IPS-20b (cell line): ENCODE results near the gene DENND1A.

Source experiments
- H3K27ac ChIP-seq: one replicate; pipeline ENCODE4 v1.5.1; 2013; ENCODE audit warnings: low read length
- H3K27me3 ChIP-seq: 2 replicates; pipeline ENCODE4 v1.6.1; 2013; ENCODE audit warnings: mild to moderate bottlenecking, low read length, inconsistent platforms; ENCODE audit not compliant: insufficient read depth
- H3K36me3 ChIP-seq: 2 replicates; pipeline ENCODE4 v1.6.1; 2013; ENCODE audit warnings: low read depth, mild to moderate bottlenecking, inconsistent platforms, low read length, moderate library complexity; ENCODE audit not compliant: insufficient read depth
- H3K4me1 ChIP-seq: 2 replicates; pipeline ENCODE4 v1.6.1; 2013; ENCODE audit warnings: mild to moderate bottlenecking, control low read depth, inconsistent platforms, low read length, moderate library complexity; ENCODE audit not compliant: insufficient read depth
- H3K4me3 ChIP-seq: 2 replicates; pipeline ENCODE4 v1.5.1; 2013; ENCODE audit warnings: mild to moderate bottlenecking, low read length, inconsistent platforms
- H3K9ac ChIP-seq: 2 replicates; pipeline ENCODE4 v1.6.1; 2013; ENCODE audit warnings: low read depth, mild to moderate bottlenecking, inconsistent platforms, low read length, moderate library complexity
- H3K9me3 ChIP-seq: 2 replicates; pipeline ENCODE4 v1.6.1; 2013; ENCODE audit warnings: mild to moderate bottlenecking, low read depth, low read length, inconsistent platforms; ENCODE audit not compliant: insufficient read depth

The DENND1A gene

DNA sequence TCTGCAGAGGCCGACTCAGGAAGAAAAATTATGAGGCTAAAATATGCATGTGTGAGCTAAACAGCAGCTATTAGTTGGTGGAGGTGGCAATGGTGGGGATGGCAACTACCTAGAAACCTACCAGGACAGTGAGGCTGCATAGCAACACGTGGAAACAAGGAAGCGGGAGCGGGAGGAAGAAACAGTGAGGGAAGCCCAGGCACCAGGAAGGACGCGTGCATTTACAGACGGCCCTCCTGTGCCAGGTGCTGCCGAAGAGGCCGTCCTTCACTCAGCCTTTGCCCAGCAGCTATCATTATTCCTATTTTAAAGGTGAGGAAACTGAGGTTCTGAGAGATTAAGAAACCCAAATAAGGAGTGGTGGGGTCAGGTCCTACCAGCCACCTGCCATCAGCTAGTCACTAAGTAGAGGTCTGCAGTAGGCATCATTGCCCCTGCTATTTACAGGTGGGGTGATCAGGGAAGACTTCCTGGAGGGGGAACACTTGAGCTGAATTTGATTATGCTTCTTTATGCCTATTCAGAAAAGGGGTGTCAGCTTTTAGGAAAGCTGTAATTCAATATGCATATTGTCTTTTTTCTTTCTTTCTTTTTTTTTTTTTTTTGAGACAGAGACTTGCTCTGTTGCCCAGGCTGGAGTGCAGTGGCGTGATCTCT, 448.6 kb downstream of the DENND1A start:
- Histone ChIP-seq H3K9me3 (no peaks in the 10 kb centered on the region), H3K9ac (no peak overlapping the region), H3K4me1 (peaks cover 22% of the 10 kb centered on the region), H3K27ac (no peak overlapping the region), H3K4me3 (no peak overlapping the region), H3K36me3 (no peaks in the 10 kb centered on the region), H3K27me3 (no peaks in the 10 kb centered on the region)

DNA sequence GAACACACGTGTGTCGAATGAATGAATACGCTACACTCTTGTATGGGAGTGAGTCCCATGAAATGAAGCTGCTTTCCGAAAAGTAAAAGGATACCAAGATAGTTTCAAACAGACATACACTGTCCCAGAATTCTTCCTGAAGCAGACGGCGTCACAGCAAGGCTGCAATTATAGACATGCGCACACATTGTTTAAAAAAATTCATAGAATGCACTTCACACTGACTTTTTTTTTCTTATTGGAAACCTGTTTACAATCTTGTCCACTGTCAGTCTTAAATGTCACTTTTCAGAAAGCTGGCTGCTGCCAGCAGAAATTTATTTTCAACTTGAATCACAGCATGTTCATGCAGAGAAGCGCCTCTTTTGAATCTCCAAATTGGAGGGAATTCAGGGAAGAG, 449.1 kb downstream of the DENND1A start:
- no peaks in the 10 kb centered on the region for H3K27me3 ChIP-seq
- no peaks in the 10 kb centered on the region for H3K36me3 ChIP-seq
- no peaks in the 10 kb centered on the region for H3K9me3 ChIP-seq
- H3K4me3 ChIP-seq: no peak overlapping the region
- H3K27ac ChIP-seq: no peak overlapping the region
- H3K4me1 ChIP-seq: peaks cover 22% of the 10 kb centered on the region
- no peak overlapping the region for H3K9ac ChIP-seq

- no peak overlapping the region for H3K4me3 ChIP-seq
- H3K4me1 ChIP-seq: peaks cover 22% of the 10 kb centered on the region
- no peaks in the 10 kb centered on the region for H3K27me3 ChIP-seq
- H3K9me3 ChIP-seq: no peaks in the 10 kb centered on the region
- H3K36me3 ChIP-seq: no peaks in the 10 kb centered on the region
- no peak overlapping the region for H3K27ac ChIP-seq
- no peak overlapping the region for H3K9ac ChIP-seq
These were observed 449.8 kb downstream of the DENND1A start for GRCh38 chr9:123480096-123480495.

- H3K27ac ChIP-seq: no peak overlapping the region
- H3K4me1 ChIP-seq: peaks cover 22% of the 10 kb centered on the region
- H3K9ac ChIP-seq: no peak overlapping the region
- H3K27me3 ChIP-seq: no peaks in the 10 kb centered on the region
- H3K9me3 ChIP-seq: no peaks in the 10 kb centered on the region
- no peak overlapping the region for H3K4me3 ChIP-seq
- H3K36me3 ChIP-seq: no peaks in the 10 kb centered on the region
These were observed 450.8 kb downstream of the DENND1A start for GRCh38 chr9:123478967-123479602.

DNA sequence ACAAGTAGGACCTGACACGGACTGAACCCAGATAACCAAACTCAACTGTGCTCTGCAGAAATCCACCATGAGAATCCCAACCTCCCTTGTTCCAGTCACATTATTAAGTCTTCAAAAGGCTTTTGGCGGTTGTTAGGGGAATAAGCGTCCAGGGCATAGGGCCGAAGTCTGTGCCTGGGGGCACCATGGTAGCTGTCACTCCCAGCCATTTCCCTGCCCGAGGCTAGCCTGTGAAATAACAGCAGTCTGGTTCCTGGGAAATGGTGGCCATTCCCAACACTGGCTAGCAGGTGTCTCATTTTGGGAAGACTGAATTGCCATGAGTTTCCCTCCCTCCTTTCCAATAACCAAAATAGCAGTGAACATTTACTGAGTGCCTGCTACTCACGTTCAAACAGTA, 451.8 kb downstream of the DENND1A start:
- Histone ChIP-seq H3K27ac (no peak overlapping the region), H3K27me3 (no peaks in the 10 kb centered on the region), H3K4me3 (no peak overlapping the region), H3K36me3 (no peaks in the 10 kb centered on the region), H3K9ac (no peak overlapping the region), H3K9me3 (no peaks in the 10 kb centered on the region), H3K4me1 (peaks cover 22% of the 10 kb centered on the region)

GRCh38 chr9:123475407-123475806, 454.5 kb downstream of the DENND1A start:
- Histone ChIP-seq H3K9ac (no peak overlapping the region), H3K27ac (no peak overlapping the region), H3K4me1 (peaks cover 2% of the 10 kb centered on the region), H3K9me3 (no peaks in the 10 kb centered on the region), H3K4me3 (no peak overlapping the region), H3K36me3 (no peaks in the 10 kb centered on the region), H3K27me3 (no peaks in the 10 kb centered on the region)

- Histone ChIP-seq H3K9ac (no peak overlapping the region), H3K4me1 (peaks cover 3% of the 10 kb centered on the region; the same call in 1 of the 2 replicates), H3K27me3 (no peaks in the 10 kb centered on the region), H3K36me3 (no peaks in the 10 kb centered on the region), H3K9me3 (no peaks in the 10 kb centered on the region), H3K27ac (no peak overlapping the region), H3K4me3 (no peak overlapping the region)
These were observed 456.9 kb downstream of the DENND1A start for GRCh38 chr9:123472862-123473614.

DNA sequence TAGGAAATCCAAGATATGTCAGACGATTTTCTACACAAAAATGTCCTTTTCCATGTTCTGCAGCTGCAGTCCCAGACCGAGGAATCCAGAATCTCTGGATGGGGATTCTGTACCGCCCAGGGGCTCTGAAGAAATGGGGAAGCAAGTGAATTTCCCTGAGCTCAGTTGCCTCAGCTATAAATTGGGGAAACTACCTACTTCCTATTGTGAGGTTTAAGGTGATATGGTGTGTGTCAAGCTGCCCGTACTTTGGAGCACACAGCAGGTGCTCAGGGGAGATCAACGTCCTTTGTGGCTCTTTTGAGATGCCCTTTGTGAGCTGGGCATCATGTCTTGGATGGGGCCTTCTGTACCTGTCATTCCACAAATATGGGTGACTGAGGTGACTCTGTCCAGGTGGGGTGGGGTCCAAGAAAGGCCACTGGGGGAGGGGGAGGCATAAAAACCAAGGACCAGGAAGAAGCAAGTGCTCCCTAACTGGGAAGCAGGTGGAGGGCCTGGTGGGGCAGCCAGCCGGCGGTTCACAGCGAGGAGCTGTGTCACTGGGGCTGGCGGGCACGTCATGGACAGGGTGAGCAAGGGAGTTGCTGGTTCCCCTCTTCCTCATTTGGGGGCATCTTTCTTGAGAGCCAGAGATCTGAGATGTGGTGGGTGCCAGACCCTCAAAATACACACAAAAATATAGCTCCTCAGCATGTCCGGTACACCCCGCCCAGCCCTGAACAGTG, 457.9 kb downstream of the DENND1A start:
- Histone ChIP-seq H3K27me3 (no peaks in the 10 kb centered on the region), H3K4me1 (peaks cover 3% of the 10 kb centered on the region; the same call in 1 of the 2 replicates), H3K36me3 (no peaks in the 10 kb centered on the region), H3K9ac (no peak overlapping the region), H3K4me3 (no peak overlapping the region), H3K9me3 (no peaks in the 10 kb centered on the region), H3K27ac (no peak overlapping the region)

GRCh38 chr9:123470991-123471770, 458.7 kb downstream of the DENND1A start:
- Histone ChIP-seq H3K9me3 (no peaks in the 10 kb centered on the region), H3K9ac (no peak overlapping the region), H3K4me3 (no peak overlapping the region), H3K27ac (no peak overlapping the region), H3K27me3 (no peaks in the 10 kb centered on the region), H3K4me1 (peaks cover 3% of the 10 kb centered on the region; the same call in 1 of the 2 replicates), H3K36me3 (no peaks in the 10 kb centered on the region)

GRCh38 chr9:123470121-123470782, 459.7 kb downstream of the DENND1A start:
- Histone ChIP-seq H3K9ac (no peak overlapping the region), H3K36me3 (no peaks in the 10 kb centered on the region), H3K27ac (no peak overlapping the region), H3K27me3 (no peaks in the 10 kb centered on the region), H3K4me1 (peaks cover 3% of the 10 kb centered on the region; the same call in 1 of the 2 replicates), H3K4me3 (no peak overlapping the region), H3K9me3 (no peaks in the 10 kb centered on the region)
